IMR-90 (cell line): ENCODE data around the gene FHAD1. TPM values are rescaled to one million over a fixed set of nuclear protein-coding genes. Genes with fewer than 3 reads are reported as not detected.
"Not testable (repeated sequence)": the region's sequence is repeated elsewhere in the genome, so short reads cannot be mapped to it uniquely, and the experiment has no call there.

ENCODE experiments used
- ATAC-seq: fragments of 200-7000 bp; cut with Tn5 transposase; 2 replicates; pipeline ENCODE4 v1.9.1; 2020; ENCODE audit warnings: low read depth, mild to moderate bottlenecking, moderate library complexity
- BruUV-seq: library from RNA; stranded (reverse); fragments of 400-500 nt; replicated peaks from 2 replicates; lab custom pipeline; 2021; lab: Mats Ljungman, UMichigan
- CTCF ChIA-PET: fragments of 300-600 bp; formaldehyde crosslinking; extraction: SDS; loops from one replicate; lab custom pipeline; 2021; ENCODE audit warnings: antibody characterized with exemption; lab: Yijun Ruan, JAX
- POLR2A ChIA-PET: fragments of 300-600 bp; sonication (Branson Sonifier 250); formaldehyde crosslinking; loops from one replicate; lab custom pipeline; 2022; ENCODE audit warnings: antibody characterized with exemption; ENCODE audit not compliant: unreplicated experiment; lab: Charles Lee
- DNase-seq: peaks from one replicate; pipeline ENCODE4 v3.0.0; 2013
- H2AFZ ChIP-seq: replicated peaks from 2 replicates; pipeline ENCODE3; 2013; ENCODE audit warnings: low read length, mild to moderate bottlenecking; ENCODE audit not compliant: poor library complexity
- H2AK5ac ChIP-seq: 2 replicates; pipeline ENCODE4 v1.6.1; 2013; ENCODE audit warnings: low read depth, low read length, inconsistent platforms
- H2AK9ac ChIP-seq: replicated peaks from 2 replicates; pipeline ENCODE3; 2013; ENCODE audit warnings: mild to moderate bottlenecking, low read depth, low read length, moderate library complexity; ENCODE audit not compliant: poor library complexity
- H2BK120ac ChIP-seq: 2 replicates; pipeline ENCODE4 v1.6.1; 2013; ENCODE audit warnings: low read depth, low read length, inconsistent platforms
- H2BK15ac ChIP-seq: 3 replicates; pipeline ENCODE4 v1.6.1; 2013; ENCODE audit warnings: low read depth, low read length, inconsistent platforms
- H2BK20ac ChIP-seq: 2 replicates; pipeline ENCODE4 v1.6.1; 2013; ENCODE audit warnings: low read depth, mild to moderate bottlenecking, inconsistent platforms, low read length, moderate library complexity
- H2BK5ac ChIP-seq: 2 replicates; pipeline ENCODE4 v1.6.1; 2013; ENCODE audit warnings: mild to moderate bottlenecking, low read depth, low read length, inconsistent platforms; ENCODE audit not compliant: poor library complexity, severe bottlenecking
- H3K14ac ChIP-seq: replicated peaks from 2 replicates; pipeline ENCODE4 v1.6.1; 2013; ENCODE audit warnings: low read depth, low read length, inconsistent platforms
- H3K18ac ChIP-seq: 2 replicates; pipeline ENCODE4 v1.6.1; 2013; ENCODE audit warnings: low read depth, low read length, control low read depth
- H3K23ac ChIP-seq: 2 replicates; pipeline ENCODE4 v1.6.1; 2013; ENCODE audit warnings: low read depth, low read length, inconsistent platforms
- H3K27ac ChIP-seq: 2 replicates; pipeline ENCODE4 v1.5.1; 2013; ENCODE audit warnings: mild to moderate bottlenecking, control low read depth, low read length; ENCODE audit not compliant: insufficient read depth
- H3K27me3 ChIP-seq: 2 replicates; pipeline ENCODE4 v1.6.1; 2013; ENCODE audit warnings: low read length; ENCODE audit not compliant: control insufficient read depth, insufficient read depth
- H3K36me3 ChIP-seq: 2 replicates; pipeline ENCODE4 v1.6.1; 2013; ENCODE audit warnings: low read length, mixed read lengths; ENCODE audit not compliant: control insufficient read depth, insufficient read depth
- H3K4ac ChIP-seq: 2 replicates; pipeline ENCODE4 v1.6.1; 2013; ENCODE audit warnings: low read depth, low read length, inconsistent platforms
- H3K4me1 ChIP-seq: 2 replicates; pipeline ENCODE4 v1.6.1; 2013; ENCODE audit warnings: low read length, mixed read lengths; ENCODE audit not compliant: control insufficient read depth, insufficient read depth
- H3K4me2 ChIP-seq: 2 replicates; pipeline ENCODE4 v1.6.1; 2013; ENCODE audit warnings: low read depth, mild to moderate bottlenecking, control low read depth, low read length, moderate library complexity
- H3K4me3 ChIP-seq: 2 replicates; pipeline ENCODE4 v1.5.1; 2013; ENCODE audit warnings: low read depth, mild to moderate bottlenecking, control low read depth, low read length, moderate library complexity; ENCODE audit not compliant: insufficient read depth
- H3K56ac ChIP-seq: 2 replicates; pipeline ENCODE4 v1.6.1; 2013; ENCODE audit warnings: low read length, inconsistent platforms; ENCODE audit not compliant: insufficient read depth; ENCODE audit errors: extremely low read depth
- H3K79me1 ChIP-seq, 2 experiments: 2 replicates each; pipeline ENCODE4 v1.6.1; 2013; ENCODE audit warnings: low read length in 2 of 2, inconsistent platforms in 1 of 2, low read depth in 1 of 2
- H3K9ac ChIP-seq: 2 replicates; pipeline ENCODE4 v1.6.1; 2013; ENCODE audit warnings: low read depth, low read length, control low read depth
- H3K9me1 ChIP-seq: 2 replicates; pipeline ENCODE4 v1.6.1; 2013; ENCODE audit warnings: low read length, inconsistent platforms; ENCODE audit not compliant: insufficient read depth
- H3K9me3 ChIP-seq: 2 replicates; pipeline ENCODE4 v1.6.1; 2013; ENCODE audit warnings: low read length; ENCODE audit not compliant: control insufficient read depth, insufficient read depth
- H4K20me1 ChIP-seq: 2 replicates; pipeline ENCODE4 v1.6.1; 2013; ENCODE audit warnings: low read length, inconsistent platforms; ENCODE audit not compliant: insufficient read depth
- H4K5ac ChIP-seq: 2 replicates; pipeline ENCODE4 v1.6.1; 2013; ENCODE audit warnings: mild to moderate bottlenecking, low read depth, low read length, control low read depth
- H4K8ac ChIP-seq, 2 experiments: 2 replicates each; pipeline ENCODE4 v1.6.1; 2013; ENCODE audit warnings: low read depth in 2 of 2, low read length in 2 of 2, control low read depth in 1 of 2, inconsistent platforms in 1 of 2
- H4K91ac ChIP-seq: 2 replicates; pipeline ENCODE4 v1.6.1; 2013; ENCODE audit warnings: low read depth, low read length, inconsistent platforms; ENCODE audit not compliant: insufficient read depth
- CEBPB ChIP-seq: IDR thresholded peaks from 2 replicates; pipeline ENCODE4 v1.6.1; 2012; ENCODE audit warnings: low read depth, low read length, improper control_type of control experiment
- WGBS, 2 experiments: methylation state at CpG; one replicate each; pipeline versions ENCODE4 v1.1.5 to v1.1.7; 2013; ENCODE audit warnings: missing lambda C conversion rate in 2 of 2; ENCODE audit not compliant: insufficient read length in 1 of 2; ENCODE audit errors: extremely low coverage in 2 of 2; 5-methylcytosine and 5-hydroxymethylcytosine counted together
- dilution Hi-C: fragments of 300-500 bp; cut with HindIII; formaldehyde crosslinking; loops from one replicate; pipeline ENCODE4 v1.14.3; 2018; ENCODE audit warnings: low sequenced_read_pairs; ENCODE audit not compliant: unreplicated experiment
- in situ Hi-C: fragments of 300-500 bp; cut with MboI; formaldehyde crosslinking; loops from 3 replicates; pipeline ENCODE4 v1.14.3; 2019; ENCODE audit warnings: low sequenced_read_pairs, inconsistent platforms, mixed read lengths
- intact Hi-C: fragments of 100-400 bp; cut with micrococcal nuclease; formaldehyde crosslinking; loops from 2 replicates; pipeline ENCODE4 v1.10.0; 2022
- polyA plus RNA-seq, 3 experiments: library from polyadenylated mRNA; depleted of rRNA; stranded (reverse); fragments of >200 nt; gene quantifications; 2 replicates each; pipeline ENCODE4 v1.2.3, GENCODE V29; 2012; ENCODE audit warnings: low replicate concordance in 1 of 3
- total RNA-seq: library from RNA; depleted of rRNA; stranded (reverse); fragments of >200 nt; gene quantifications from 2 replicates; pipeline ENCODE4 v1.2.3, GENCODE V29; 2012

Gene FHAD1
- total and polyA plus RNA-seq, 2 of the 4 experiments (the other 2 are of a cell fraction) = not detected

GRCh38 chr1:15434739-15435138 lies 187.7 kb downstream of the FHAD1 start:
- ATAC-seq, POLR2A ChIA-PET, CTCF ChIA-PET: not testable (repeated sequence)

More at GRCh38 chr1:15434739-15435138, 187.7 kb downstream of the FHAD1 start:
- H4K5ac ChIP-seq, H4K91ac ChIP-seq, H2BK5ac ChIP-seq, H3K14ac ChIP-seq, intact Hi-C loops, H3K9ac ChIP-seq, H3K4ac ChIP-seq, H4K8ac ChIP-seq, H3K9me3 ChIP-seq, BruUV-seq, H3K4me3 ChIP-seq, H2BK15ac ChIP-seq, H2AK9ac ChIP-seq, H3K4me2 ChIP-seq, H2AK5ac ChIP-seq, H3K56ac ChIP-seq, H3K27ac ChIP-seq, H2BK20ac ChIP-seq, H3K79me1 ChIP-seq, H3K23ac ChIP-seq, H3K36me3 ChIP-seq, H3K9me1 ChIP-seq, H2BK120ac ChIP-seq, in situ Hi-C loops, H4K20me1 ChIP-seq, H3K18ac ChIP-seq, H3K27me3 ChIP-seq, dilution Hi-C loops: not testable (repeated sequence)
- peak; percentile 72 for DNase-seq
- Histone ChIP-seq H3K4me1 (peaks cover 15% of the 10 kb centered on the region), H2AFZ (peak overlapping the region; percentile 13)
- no CpG with 5 or more reads among the region's 8 CpGs for WGBS, 2 experiments
- peak; percentile 95 for TF ChIP-seq CEBPB
